ENCODE measurements around the gene PLCB1. TPM values are rescaled to one million over a fixed set of nuclear protein-coding genes. Genes with fewer than 3 reads are reported as not detected.

Gene PLCB1
- total RNA-seq, 6 experiments from 2014 or later = 17.2 to 25.7 (median 23.1) TPM

- TF ChIP-seq CTCF (IDR thresholded peaks at IDR 0.05) = no peak
- no peak for DNase-seq
- peaks cover 99% of the 10 kb centered on the region for H3K4me1 Mint-ChIP-seq (ENCODE audit: low read depth)
- H3K27me3 Mint-ChIP-seq (ENCODE audit: insufficient read depth) = peaks cover 1% of the 10 kb centered on the region; the same call in 1 of the 2 replicates
- H3K9me3 Mint-ChIP-seq = no peaks in the 10 kb centered on the region
- no peak overlapping the region; the same call in 1 of the 2 replicates for H3K4me3 Mint-ChIP-seq
- H3K36me3 Mint-ChIP-seq (ENCODE audit: low read depth) = peaks cover 15% of the 10 kb centered on the region; the same call in 1 of the 2 replicates
- peak overlapping the region; percentile 53 for H3K27ac Mint-ChIP-seq
Observed at GRCh38 chr20:8213270-8213669, 81.2 kb downstream of the PLCB1 start.

GRCh38 chr20:8213831-8214587 lies 81.9 kb downstream of the PLCB1 start:
- no peak for TF ChIP-seq CTCF (IDR thresholded peaks at IDR 0.05)
- H3K9me3 Mint-ChIP-seq = no peaks in the 10 kb centered on the region
- peaks cover 99% of the 10 kb centered on the region for H3K4me1 Mint-ChIP-seq (ENCODE audit: low read depth)
- no peak for DNase-seq
- H3K27ac Mint-ChIP-seq = no peak overlapping the region
- no peak overlapping the region for H3K4me3 Mint-ChIP-seq
- H3K27me3 Mint-ChIP-seq (ENCODE audit: insufficient read depth) = peaks cover 1% of the 10 kb centered on the region; the same call in 1 of the 2 replicates
- H3K36me3 Mint-ChIP-seq (ENCODE audit: low read depth) = peaks cover 15% of the 10 kb centered on the region; the same call in 1 of the 2 replicates

- DNase-seq = no peak
- Mint-ChIP-seq H3K27me3 (ENCODE audit: insufficient read depth) (peaks cover 1% of the 10 kb centered on the region; the same call in 1 of the 2 replicates), H3K4me3 (no peak overlapping the region), H3K27ac (no peak overlapping the region), H3K36me3 (ENCODE audit: low read depth) (peaks cover 15% of the 10 kb centered on the region; the same call in 1 of the 2 replicates), H3K9me3 (no peaks in the 10 kb centered on the region), H3K4me1 (ENCODE audit: low read depth) (peaks cover 99% of the 10 kb centered on the region)
- no peak for TF ChIP-seq CTCF (IDR thresholded peaks at IDR 0.05)
Observed at GRCh38 chr20:8215361-8215781, 83.3 kb downstream of the PLCB1 start.

GRCh38 chr20:8216375-8217200 lies 84.5 kb downstream of the PLCB1 start:
- peaks cover 1% of the 10 kb centered on the region; the same call in 1 of the 2 replicates for H3K27me3 Mint-ChIP-seq (ENCODE audit: insufficient read depth)
- H3K36me3 Mint-ChIP-seq (ENCODE audit: low read depth) = peaks cover 15% of the 10 kb centered on the region; the same call in 1 of the 2 replicates
- H3K4me3 Mint-ChIP-seq = no peak overlapping the region
- H3K9me3 Mint-ChIP-seq = no peaks in the 10 kb centered on the region
- peaks cover 92% of the 10 kb centered on the region for H3K4me1 Mint-ChIP-seq (ENCODE audit: low read depth)
- DNase-seq = no peak
- no peak overlapping the region for H3K27ac Mint-ChIP-seq
- no peak for TF ChIP-seq CTCF (IDR thresholded peaks at IDR 0.05)

GRCh38 chr20:8218861-8219260 lies 86.8 kb downstream of the PLCB1 start:
- H3K36me3 Mint-ChIP-seq (ENCODE audit: low read depth) = peaks cover 12% of the 10 kb centered on the region; the same call in 1 of the 2 replicates
- peaks cover 88% of the 10 kb centered on the region for H3K4me1 Mint-ChIP-seq (ENCODE audit: low read depth)
- peak; percentile 79 for DNase-seq
- H3K4me3 Mint-ChIP-seq = peak overlapping the region; percentile 50
- H3K27me3 Mint-ChIP-seq (ENCODE audit: insufficient read depth) = peaks cover 1% of the 10 kb centered on the region; the same call in 1 of the 2 replicates
- H3K9me3 Mint-ChIP-seq = no peaks in the 10 kb centered on the region
- TF ChIP-seq CTCF (IDR thresholded peaks at IDR 0.05) = no peak
- H3K27ac Mint-ChIP-seq = peak overlapping the region; percentile 76

All from HFFc6 (cell line).